Measurements from ENCODE around the gene ARRB1. TPM values are rescaled to one million over a fixed set of nuclear protein-coding genes. Genes with fewer than 3 reads are reported as not detected.

The ARRB1 gene
- total and polyA plus RNA-seq, 2 experiments from 2014 or later, result 4.5 to 10.7 TPM

- no peak for TF ChIP-seq CTCF (IDR thresholded peaks at IDR 0.05; ENCODE audit: low read depth, low read length)
- no peaks in the 10 kb centered on the region for H3K4me1 ChIP-seq (ENCODE audit: low read depth)
- H3K27me3 ChIP-seq, result no peaks in the 10 kb centered on the region
- no peak overlapping the region for H3K27ac ChIP-seq
- H3K9me3 ChIP-seq (ENCODE audit: low read depth), result no peaks in the 10 kb centered on the region
- no peak for DNase-seq (ENCODE audit: low read depth in 1 of 2, low spot score in 1 of 2)
- H3K36me3 ChIP-seq, result no peaks in the 10 kb centered on the region
- H3K4me3 ChIP-seq, result no peak overlapping the region
Measured at GRCh38 chr11:75264971-75265370, 86.5 kb downstream of the ARRB1 start.

- Histone ChIP-seq H3K27ac (no peak overlapping the region), H3K36me3 (no peaks in the 10 kb centered on the region)
- no peak for DNase-seq (ENCODE audit: low read depth in 1 of 2, low spot score in 1 of 2)
Measured at GRCh38 chr11:75264356-75264755, 87.1 kb downstream of the ARRB1 start.

GRCh38 chr11:75263944-75264349 lies 87.5 kb downstream of the ARRB1 start:
- Histone ChIP-seq H3K4me1 (ENCODE audit: low read depth) (no peaks in the 10 kb centered on the region), H3K27me3 (no peaks in the 10 kb centered on the region), H3K27ac (no peak overlapping the region), H3K9me3 (ENCODE audit: low read depth) (no peaks in the 10 kb centered on the region), H3K4me3 (no peak overlapping the region), H3K36me3 (no peaks in the 10 kb centered on the region)
- no peak for TF ChIP-seq CTCF (IDR thresholded peaks at IDR 0.05; ENCODE audit: low read depth, low read length)
- DNase-seq (ENCODE audit: low read depth in 1 of 2, low spot score in 1 of 2), result no peak

More at GRCh38 chr11:75264356-75264755, 87.1 kb downstream of the ARRB1 start:
- Histone ChIP-seq H3K9me3 (ENCODE audit: low read depth) (no peaks in the 10 kb centered on the region), H3K4me3 (no peak overlapping the region), H3K4me1 (ENCODE audit: low read depth) (no peaks in the 10 kb centered on the region), H3K27me3 (no peaks in the 10 kb centered on the region)
- TF ChIP-seq CTCF (IDR thresholded peaks at IDR 0.05; ENCODE audit: low read depth, low read length), result no peak

GRCh38 chr11:75262961-75263852 lies 88.3 kb downstream of the ARRB1 start:
- no peak overlapping the region for H3K27ac ChIP-seq
- no peaks in the 10 kb centered on the region for H3K27me3 ChIP-seq
- no peak overlapping the region for H3K4me3 ChIP-seq
- no peak for TF ChIP-seq CTCF (IDR thresholded peaks at IDR 0.05; ENCODE audit: low read depth, low read length)
- H3K4me1 ChIP-seq (ENCODE audit: low read depth), result no peaks in the 10 kb centered on the region
- H3K36me3 ChIP-seq, result no peaks in the 10 kb centered on the region
- H3K9me3 ChIP-seq (ENCODE audit: low read depth), result no peaks in the 10 kb centered on the region
- DNase-seq (ENCODE audit: low read depth in 1 of 2, low spot score in 1 of 2), result no peak

- Histone ChIP-seq H3K4me3 (no peak overlapping the region), H3K36me3 (no peaks in the 10 kb centered on the region), H3K9me3 (ENCODE audit: low read depth) (no peaks in the 10 kb centered on the region), H3K4me1 (ENCODE audit: low read depth) (no peaks in the 10 kb centered on the region), H3K27me3 (no peaks in the 10 kb centered on the region), H3K27ac (no peak overlapping the region)
- no peak for DNase-seq (ENCODE audit: low read depth in 1 of 2, low spot score in 1 of 2)
- no peak for TF ChIP-seq CTCF (IDR thresholded peaks at IDR 0.05; ENCODE audit: low read depth, low read length)
Measured at GRCh38 chr11:75262436-75262835, 89.0 kb downstream of the ARRB1 start.

Data from cardiac muscle cell (in vitro differentiated cells and primary cell).